SK-N-SH (cell line): Measurements from ENCODE around the gene DEPP1. TPM values are rescaled to one million over a fixed set of nuclear protein-coding genes. Genes with fewer than 3 reads are reported as not detected.

ENCODE experiments used
- CTCF ChIA-PET: fragments of 300-600, 350-600 bp; formaldehyde crosslinking; extraction: SDS; loops from one replicate; lab custom pipeline; 2021; lab: Yijun Ruan, JAX
- POLR2A ChIA-PET: fragments of 350-600 bp; sonication (Branson Sonifier 250); formaldehyde crosslinking; extraction: SDS; loops from one replicate; lab custom pipeline; 2020; ENCODE audit warnings: antibody characterized with exemption, inconsistent platforms; lab: Yijun Ruan, JAX
- DNase-seq: peaks from one replicate; pipeline ENCODE4 v3.0.0; 2012
- H2AFZ ChIP-seq: fragments of 200-600 bp; sonication (generic); 2 replicates; pipeline ENCODE4 v1.8.1; 2016; ENCODE audit warnings: antibody characterized with exemption, mild to moderate bottlenecking, low read depth
- H3F3A ChIP-seq: fragments of 200-600 bp; sonication (generic); replicated peaks from 2 replicates; pipeline ENCODE3; 2016; ENCODE audit warnings: antibody characterized with exemption, mild to moderate bottlenecking; ENCODE audit not compliant: insufficient read depth
- H3K27ac ChIP-seq, 2 experiments: fragments of 200-500 bp in 1 of 2; fragments of 200-600 bp in 1 of 2; sonication (Bioruptor generic) in 1 of 2; sonication (generic), shearing (Covaris generic) in 1 of 2; 2 replicates each; pipeline versions ENCODE4 v1.5.1 to v1.6.1; 2014 to 2016; ENCODE audit warnings: low read depth in 2 of 2, inconsistent platforms in 1 of 2, low read length in 1 of 2, mild to moderate bottlenecking in 1 of 2, mixed read lengths in 1 of 2
- H3K27me3 ChIP-seq: fragments of 200-600 bp; sonication (generic), shearing (Covaris generic); 2 replicates; pipeline ENCODE4 v1.6.1; 2016; ENCODE audit warnings: mixed run types; ENCODE audit not compliant: insufficient read depth
- H3K36me3 ChIP-seq, 2 experiments: fragments of 200-500 bp in 1 of 2; fragments of 200-600 bp in 1 of 2; sonication (Bioruptor generic) in 1 of 2; sonication (generic) in 1 of 2; replicated peaks in 1 of 2; 2 replicates each; pipeline versions ENCODE3 to v1.5.1; 2014 to 2016; ENCODE audit warnings: low read length in 1 of 2, mild to moderate bottlenecking in 1 of 2; ENCODE audit not compliant: insufficient read depth in 2 of 2, control insufficient read depth in 1 of 2
- H3K4me1 ChIP-seq, 2 experiments: fragments of 200-500 bp in 1 of 2; fragments of 200-600 bp in 1 of 2; sonication (Bioruptor generic) in 1 of 2; sonication (generic), shearing (Covaris generic) in 1 of 2; 2 replicates each; pipeline versions ENCODE4 v1.5.1 to v1.6.1; 2014 to 2016; ENCODE audit warnings: low read depth in 1 of 2, low read length in 1 of 2, mixed run types in 1 of 2; ENCODE audit not compliant: insufficient read depth in 2 of 2, control insufficient read depth in 1 of 2
- H3K4me2 ChIP-seq: fragments of 200-600 bp; sonication (generic), shearing (Covaris generic); 2 replicates; pipeline ENCODE4 v1.6.1; 2017; ENCODE audit warnings: mixed run types
- H3K4me3 ChIP-seq, 2 experiments: fragments of 200-500 bp in 1 of 2; fragments of 200-600 bp in 1 of 2; sonication (Bioruptor generic) in 1 of 2; sonication (generic), shearing (Covaris generic) in 1 of 2; 2 replicates each; pipeline versions ENCODE4 v1.5.1 to v1.8.1; 2014 to 2016; ENCODE audit warnings: low read depth in 2 of 2, inconsistent platforms in 1 of 2, low read length in 1 of 2, mild to moderate bottlenecking in 1 of 2, mixed read lengths in 1 of 2, moderate library complexity in 1 of 2
- H3K79me2 ChIP-seq: fragments of 200-600 bp; sonication (generic); 2 replicates; pipeline ENCODE4 v1.8.1; 2017; ENCODE audit warnings: mild to moderate bottlenecking; ENCODE audit not compliant: insufficient read depth
- H3K9ac ChIP-seq: fragments of 200-600 bp; sonication (generic); 2 replicates; pipeline ENCODE4 v1.6.1; 2017; ENCODE audit warnings: mixed run types
- H3K9me2 ChIP-seq: fragments of 200-600 bp; sonication (generic); 2 replicates; pipeline ENCODE4 v1.6.1; 2017; ENCODE audit warnings: mixed run types
- H3K9me3 ChIP-seq: fragments of 200-600 bp; sonication (generic); 2 replicates; pipeline ENCODE4 v1.6.1; 2017; ENCODE audit warnings: mixed run types, mild to moderate bottlenecking, moderate library complexity
- H4K20me1 ChIP-seq: fragments of 200-600 bp; sonication (generic); 2 replicates; pipeline ENCODE4 v1.6.1; 2017; ENCODE audit warnings: mild to moderate bottlenecking, mixed run types; ENCODE audit not compliant: insufficient read depth
- CTCF ChIP-seq: fragments of 200-600 bp; sonication (generic); IDR thresholded peaks from 2 replicates; pipeline ENCODE4 v1.6.1; 2017; ENCODE audit warnings: antibody characterized with exemption, mild to moderate bottlenecking, moderate library complexity
- ELF1 ChIP-seq: IDR thresholded peaks from 2 replicates; pipeline ENCODE4 v1.4.0; 2012
- EP300 ChIP-seq, 2 experiments: IDR thresholded peaks; 2 replicates each; pipeline versions ENCODE4 v1.4.0 to v1.6.1; 2012; ENCODE audit warnings: borderline replicate concordance in 1 of 2, low read depth in 1 of 2, low read length in 1 of 2
- EZH2phosphoT487 ChIP-seq: fragments of 200-600 bp; sonication (generic); IDR thresholded peaks from 2 replicates; pipeline ENCODE4 v1.6.1; 2017; ENCODE audit warnings: low read depth, mixed run types, mild to moderate bottlenecking, antibody characterized with exemption, moderate library complexity, borderline replicate concordance
- FOXM1 ChIP-seq: IDR thresholded peaks from 2 replicates; pipeline ENCODE4 v1.4.0; 2012; ENCODE audit warnings: low read depth, mild to moderate bottlenecking
- MXI1 ChIP-seq: IDR thresholded peaks from 2 replicates; pipeline ENCODE4 v1.6.1; 2012; ENCODE audit warnings: mild to moderate bottlenecking, low read depth, low read length, improper control_type of control experiment
- RAD21 ChIP-seq: IDR thresholded peaks from 2 replicates; pipeline ENCODE4 v1.6.1; 2012; ENCODE audit warnings: mild to moderate bottlenecking, low read length
- SIN3A ChIP-seq: IDR thresholded peaks from 2 replicates; pipeline ENCODE4 v1.6.1; 2012; ENCODE audit warnings: low read depth, mild to moderate bottlenecking, low read length, moderate library complexity, borderline replicate concordance
- SMC3 ChIP-seq: IDR thresholded peaks from 2 replicates; pipeline ENCODE4 v1.6.1; 2012; ENCODE audit warnings: low read depth, low read length, improper control_type of control experiment
- TAF1 ChIP-seq: IDR thresholded peaks from 2 replicates; pipeline ENCODE4 v1.6.1; 2012; ENCODE audit warnings: low read depth, mild to moderate bottlenecking, low read length, moderate library complexity, borderline replicate concordance
- YY1 ChIP-seq: IDR thresholded peaks from 2 replicates; pipeline ENCODE4 v1.4.0; 2012; ENCODE audit warnings: low read depth, mild to moderate bottlenecking
- WGBS: methylation state at CpG from one replicate; pipeline ENCODE4 v1.1.6; 2017; ENCODE audit warnings: low lambda C conversion rate; 5-methylcytosine and 5-hydroxymethylcytosine counted together
- polyA plus RNA-seq, 3 experiments: library from polyadenylated mRNA; depleted of rRNA; stranded (reverse); fragments of >200 nt; gene quantifications; 2 replicates each; pipeline ENCODE4 v1.2.3, GENCODE V29; 2012
- TF ChIP-seq, protein P1 (sequence below): IDR thresholded peaks from 2 replicates; pipeline ENCODE4 v1.4.0; 2012; ENCODE audit warnings: low read depth
- TF ChIP-seq, protein P2 (sequence below): fragments of 150-350 bp; IDR thresholded peaks from 2 replicates; pipeline ENCODE4 v1.6.1; 2016; ENCODE audit warnings: mild to moderate bottlenecking, low read depth, low read length

DEPP1 gene
- polyA plus RNA-seq, 1 of the 3 experiments (the other 2 are of a cell fraction): 5.3 TPM

GRCh38 chr10:44974082-44974627 lies 4.5 kb downstream of the DEPP1 start:
- Histone ChIP-seq H3K27me3 (no peaks in the 10 kb centered on the region), H4K20me1 (no peaks in the 10 kb centered on the region), H3K4me2 (peak overlapping the region; percentile 75), H3K9me2 (no peaks in the 10 kb centered on the region), H3K36me3 (peaks cover 0 to 11% of the 10 kb centered on the region in 2 experiments), H3K27ac (peak overlapping the region in 1 of 2 experiments; percentile 24; a peak in 1 of 4 replicates), H3K4me3 (peak overlapping the region; percentile 29 to 45; a peak in 3 of 4 replicates), H3K4me1 (peaks cover 28 to 41% of the 10 kb centered on the region in 2 experiments; a peak in 3 of 4 replicates), H3F3A (no peaks in the 10 kb centered on the region), H2AFZ (peak overlapping the region; percentile 94), H3K79me2 (peaks cover 8% of the 10 kb centered on the region), H3K9ac (peak overlapping the region; percentile 50), H3K9me3 (no peaks in the 10 kb centered on the region)
- no peak for DNase-seq
- WGBS: 73% methylated on average over 2 of the region's 7 CpGs
- TF ChIP-seq SMC3: no peak
- TF ChIP-seq ELF1: no peak
- TF ChIP-seq MXI1: no peak
- POLR2A ChIA-PET: no interaction called here
- CTCF ChIA-PET: interaction anchor here (1.1 to 10.6 kb wide), 3 partner anchors 13 to 42 kb away, joined by 3 to 121 read pairs (median 7); no protein-coding TSS in a partner anchor

DNA sequence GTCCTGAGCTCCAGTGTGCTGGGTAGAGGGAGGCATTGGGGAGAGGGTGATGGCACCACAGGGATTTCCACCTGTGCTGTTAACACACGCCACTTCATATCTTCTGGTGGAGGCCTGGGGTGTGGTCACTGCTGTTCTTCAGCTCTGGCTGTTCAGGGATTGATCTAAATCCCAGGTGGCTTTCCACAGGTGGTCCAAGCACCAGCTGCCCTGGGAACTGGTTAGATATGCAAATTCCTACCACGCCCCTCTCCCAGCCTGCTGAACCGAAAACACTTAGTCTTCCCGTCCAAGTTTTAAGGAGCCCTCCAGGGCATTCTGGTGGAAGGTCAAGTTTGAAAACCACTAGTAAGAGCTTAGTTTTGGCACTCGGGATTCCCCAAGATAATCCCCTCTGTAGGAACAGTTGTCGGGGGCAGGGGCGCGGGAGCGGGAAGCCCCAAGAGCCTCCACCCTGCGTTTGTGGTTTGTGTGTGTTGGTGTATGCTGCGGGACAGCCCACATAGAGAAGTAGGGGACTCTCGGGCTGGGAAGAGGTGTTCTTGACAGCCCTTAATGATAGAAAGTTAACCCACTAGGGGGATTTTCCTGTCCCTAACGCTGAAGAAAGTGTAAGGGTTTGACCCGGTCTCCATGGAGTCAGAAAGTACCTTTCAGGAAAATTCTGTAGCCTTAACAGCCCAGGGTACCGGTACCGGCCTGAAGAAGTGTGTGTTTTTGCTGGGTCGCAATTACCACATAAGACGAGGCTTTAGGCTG lies 5.1 kb downstream of the DEPP1 start:
- Histone ChIP-seq H3K9me3 (no peaks in the 10 kb centered on the region), H3K9me2 (no peaks in the 10 kb centered on the region), H3K4me2 (no peak overlapping the region), H3K4me1 (peaks cover 22 to 34% of the 10 kb centered on the region in 2 experiments; a peak in 3 of 4 replicates), H3F3A (no peaks in the 10 kb centered on the region), H3K36me3 (peaks cover 0 to 11% of the 10 kb centered on the region in 2 experiments), H3K27ac (no peak overlapping the region; a peak in 1 of 4 replicates), H3K4me3 (no peak overlapping the region), H3K27me3 (no peaks in the 10 kb centered on the region), H4K20me1 (no peaks in the 10 kb centered on the region), H3K9ac (no peak overlapping the region), H3K79me2 (peaks cover 8% of the 10 kb centered on the region), H2AFZ (no peak overlapping the region)
- TF ChIP-seq YY1: no peak
- TF ChIP-seq ELF1: no peak
- TF ChIP-seq MXI1: no peak
- TF ChIP-seq TAF1: no peak
- no peak for TF ChIP-seq RAD21
- TF ChIP-seq FOXM1: no peak
- no peak for TF ChIP-seq EZH2phosphoT487
- TF ChIP-seq, protein P1, sequence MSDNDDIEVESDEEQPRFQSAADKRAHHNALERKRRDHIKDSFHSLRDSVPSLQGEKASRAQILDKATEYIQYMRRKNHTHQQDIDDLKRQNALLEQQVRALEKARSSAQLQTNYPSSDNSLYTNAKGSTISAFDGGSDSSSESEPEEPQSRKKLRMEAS: no peak
- TF ChIP-seq SIN3A: no peak
- TF ChIP-seq CTCF: no peak
- no peak for TF ChIP-seq SMC3
- TF ChIP-seq, protein P2, sequence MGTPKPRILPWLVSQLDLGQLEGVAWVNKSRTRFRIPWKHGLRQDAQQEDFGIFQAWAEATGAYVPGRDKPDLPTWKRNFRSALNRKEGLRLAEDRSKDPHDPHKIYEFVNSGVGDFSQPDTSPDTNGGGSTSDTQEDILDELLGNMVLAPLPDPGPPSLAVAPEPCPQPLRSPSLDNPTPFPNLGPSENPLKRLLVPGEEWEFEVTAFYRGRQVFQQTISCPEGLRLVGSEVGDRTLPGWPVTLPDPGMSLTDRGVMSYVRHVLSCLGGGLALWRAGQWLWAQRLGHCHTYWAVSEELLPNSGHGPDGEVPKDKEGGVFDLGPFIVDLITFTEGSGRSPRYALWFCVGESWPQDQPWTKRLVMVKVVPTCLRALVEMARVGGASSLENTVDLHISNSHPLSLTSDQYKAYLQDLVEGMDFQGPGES: no peak
- no peak for TF ChIP-seq EP300 (IDR thresholded peaks at IDR 0.05; ENCODE audit: borderline replicate concordance in 1 of 2, low read depth in 1 of 2, low read length in 1 of 2)
- no peak for DNase-seq
- 93% methylated on average over 18 of the region's 18 CpGs for WGBS
- POLR2A ChIA-PET: no interaction called here
- CTCF ChIA-PET: interaction anchor here (1.1 to 10.6 kb wide), 4 partner anchors 10 to 41 kb away, joined by 3 to 121 read pairs (median 6); no protein-coding TSS in a partner anchor
